Measurements from ENCODE around the gene EFL1.

DNA sequence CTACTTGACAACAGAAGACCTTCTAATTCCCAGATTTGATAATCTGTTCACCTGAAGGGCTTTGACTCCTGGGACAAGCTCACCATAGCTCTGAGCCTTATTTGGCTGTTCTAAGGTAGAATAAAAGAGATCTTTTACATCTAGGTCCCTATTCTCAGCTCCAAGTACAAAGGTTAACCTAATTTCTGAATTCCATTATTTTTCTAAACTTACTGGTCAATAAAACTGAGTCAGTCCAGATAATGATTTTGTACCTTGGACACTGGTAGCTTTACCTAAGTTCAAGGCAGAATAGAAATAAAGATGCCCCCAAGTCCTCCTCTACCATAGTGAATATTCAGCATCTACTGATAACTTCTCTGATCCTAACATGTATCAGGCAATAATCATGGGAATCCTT lies 135.0 kb downstream of the EFL1 start:
- TF ChIP-seq EZH2phosphoT487 (IDR thresholded peaks at IDR 0.05; ENCODE audit: borderline replicate concordance, low read depth, low read length): no peak
- TF ChIP-seq, protein P1, sequence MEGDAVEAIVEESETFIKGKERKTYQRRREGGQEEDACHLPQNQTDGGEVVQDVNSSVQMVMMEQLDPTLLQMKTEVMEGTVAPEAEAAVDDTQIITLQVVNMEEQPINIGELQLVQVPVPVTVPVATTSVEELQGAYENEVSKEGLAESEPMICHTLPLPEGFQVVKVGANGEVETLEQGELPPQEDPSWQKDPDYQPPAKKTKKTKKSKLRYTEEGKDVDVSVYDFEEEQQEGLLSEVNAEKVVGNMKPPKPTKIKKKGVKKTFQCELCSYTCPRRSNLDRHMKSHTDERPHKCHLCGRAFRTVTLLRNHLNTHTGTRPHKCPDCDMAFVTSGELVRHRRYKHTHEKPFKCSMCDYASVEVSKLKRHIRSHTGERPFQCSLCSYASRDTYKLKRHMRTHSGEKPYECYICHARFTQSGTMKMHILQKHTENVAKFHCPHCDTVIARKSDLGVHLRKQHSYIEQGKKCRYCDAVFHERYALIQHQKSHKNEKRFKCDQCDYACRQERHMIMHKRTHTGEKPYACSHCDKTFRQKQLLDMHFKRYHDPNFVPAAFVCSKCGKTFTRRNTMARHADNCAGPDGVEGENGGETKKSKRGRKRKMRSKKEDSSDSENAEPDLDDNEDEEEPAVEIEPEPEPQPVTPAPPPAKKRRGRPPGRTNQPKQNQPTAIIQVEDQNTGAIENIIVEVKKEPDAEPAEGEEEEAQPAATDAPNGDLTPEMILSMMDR (conservative IDR thresholded peaks at IDR 0.05; ENCODE audit: low read length): no peak

Data from OCI-LY7 (cell line).